ENCODE data around the gene MOCS1. TPM values are rescaled to one million over a fixed set of nuclear protein-coding genes. Genes with fewer than 3 reads are reported as not detected.

Gene MOCS1
- total RNA-seq, 1 donor from 2014 or later = 70.0 TPM

DNA sequence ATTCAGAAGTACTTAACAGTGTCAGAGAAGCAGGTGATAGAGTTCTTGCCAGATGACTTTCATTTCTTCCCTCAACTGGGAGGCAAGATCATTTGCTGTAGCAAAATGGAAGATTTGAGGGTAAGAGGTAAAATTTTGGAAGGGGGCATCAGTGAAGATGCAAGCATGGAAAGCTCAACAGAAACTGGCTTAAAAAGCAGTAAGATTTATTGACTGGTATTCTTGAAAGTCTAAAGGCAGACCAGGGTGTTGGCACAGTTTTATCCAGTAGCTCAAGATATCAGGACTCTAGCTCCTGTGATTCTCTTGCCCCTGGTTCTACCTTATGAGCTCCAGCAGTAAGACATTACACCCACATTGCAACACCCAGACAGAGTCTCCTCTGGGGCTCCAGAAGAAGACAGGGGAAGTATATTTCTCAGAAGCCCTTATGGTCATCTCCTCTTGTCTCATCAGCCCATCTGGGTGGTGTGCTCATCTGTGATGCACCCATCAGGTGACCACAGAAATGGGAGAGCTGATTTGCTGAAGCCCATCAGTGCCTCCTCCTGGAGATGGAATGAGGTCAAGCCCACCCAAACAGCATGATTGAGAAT is 16.0 kb upstream of the MOCS1 start:
- DNase-seq (ENCODE audit: low spot score) = no peak

- DNase-seq (ENCODE audit: low spot score) = no peak
These were observed 14.0 kb upstream of the MOCS1 start for GRCh38 chr6:39948199-39948791.

DNA sequence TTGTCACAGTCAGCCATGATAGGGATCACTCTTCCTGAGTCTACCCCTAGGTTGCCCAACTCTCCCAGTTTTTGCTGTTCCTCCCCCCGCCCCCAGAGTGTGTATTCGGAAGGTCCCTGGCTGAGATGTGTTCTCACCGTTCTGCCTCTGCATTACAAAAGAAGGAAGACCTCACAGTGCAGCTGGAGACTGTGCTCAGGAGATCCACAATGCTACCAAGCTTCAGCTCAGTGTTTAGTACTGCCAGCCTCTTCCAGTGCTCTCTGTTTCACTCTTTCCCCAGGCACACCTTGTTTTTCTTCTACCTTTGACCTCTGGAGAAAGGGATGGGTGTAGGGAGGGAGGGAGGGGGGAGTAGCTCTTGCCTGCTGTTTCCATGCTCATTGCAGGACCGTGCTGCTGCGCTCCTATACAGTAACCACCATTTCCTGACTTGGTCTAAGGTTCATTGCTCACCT is 13.4 kb upstream of the MOCS1 start:
- no peak for DNase-seq (ENCODE audit: low spot score)

- no peak for DNase-seq (ENCODE audit: low spot score)
These were observed 11.4 kb upstream of the MOCS1 start for GRCh38 chr6:39945626-39946025.

GRCh38 chr6:39942903-39943580 is 8.8 kb upstream of the MOCS1 start:
- no peak for DNase-seq (ENCODE audit: low spot score)

DNA sequence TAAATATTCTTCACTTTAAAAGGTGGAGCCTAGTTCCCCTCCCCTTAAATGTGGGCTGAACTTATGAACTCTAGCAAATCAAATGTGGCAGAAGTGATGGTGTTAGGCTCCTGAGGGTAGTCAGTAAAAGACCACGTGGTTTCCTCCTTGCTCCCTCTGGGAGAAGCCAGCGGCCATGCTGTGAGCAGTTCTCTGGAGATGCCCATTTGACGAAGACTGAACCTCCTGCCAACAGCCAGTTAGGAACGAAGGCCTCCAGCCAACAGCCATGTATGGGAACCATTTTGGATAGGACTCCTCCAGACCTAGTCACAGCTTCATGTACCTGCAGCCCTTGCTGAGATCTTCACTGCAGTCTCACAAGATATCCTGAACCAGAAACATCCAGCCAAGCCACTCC is 7.6 kb upstream of the MOCS1 start:
- DNase-seq (ENCODE audit: low spot score) = no peak

DNA sequence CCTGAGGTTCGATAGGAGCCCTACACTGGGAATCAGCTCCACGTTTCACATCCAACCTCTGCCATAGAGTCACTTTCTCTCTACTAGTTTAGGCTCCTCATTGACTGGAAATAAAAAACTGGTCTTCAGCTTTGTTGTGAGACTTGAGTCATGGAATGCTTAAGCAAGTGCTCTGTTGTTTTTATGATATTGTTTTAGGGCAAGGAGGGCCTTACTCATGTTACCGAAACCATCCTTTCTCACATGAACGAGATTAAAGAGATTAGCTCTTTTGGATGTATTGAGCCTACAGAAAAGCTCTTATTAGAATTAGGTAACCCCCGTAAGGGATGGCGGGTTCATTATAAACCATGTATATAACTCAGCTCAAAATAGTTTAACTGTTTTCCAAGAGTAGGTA is 6.9 kb upstream of the MOCS1 start:
- no peak for DNase-seq (ENCODE audit: low spot score)

DNA sequence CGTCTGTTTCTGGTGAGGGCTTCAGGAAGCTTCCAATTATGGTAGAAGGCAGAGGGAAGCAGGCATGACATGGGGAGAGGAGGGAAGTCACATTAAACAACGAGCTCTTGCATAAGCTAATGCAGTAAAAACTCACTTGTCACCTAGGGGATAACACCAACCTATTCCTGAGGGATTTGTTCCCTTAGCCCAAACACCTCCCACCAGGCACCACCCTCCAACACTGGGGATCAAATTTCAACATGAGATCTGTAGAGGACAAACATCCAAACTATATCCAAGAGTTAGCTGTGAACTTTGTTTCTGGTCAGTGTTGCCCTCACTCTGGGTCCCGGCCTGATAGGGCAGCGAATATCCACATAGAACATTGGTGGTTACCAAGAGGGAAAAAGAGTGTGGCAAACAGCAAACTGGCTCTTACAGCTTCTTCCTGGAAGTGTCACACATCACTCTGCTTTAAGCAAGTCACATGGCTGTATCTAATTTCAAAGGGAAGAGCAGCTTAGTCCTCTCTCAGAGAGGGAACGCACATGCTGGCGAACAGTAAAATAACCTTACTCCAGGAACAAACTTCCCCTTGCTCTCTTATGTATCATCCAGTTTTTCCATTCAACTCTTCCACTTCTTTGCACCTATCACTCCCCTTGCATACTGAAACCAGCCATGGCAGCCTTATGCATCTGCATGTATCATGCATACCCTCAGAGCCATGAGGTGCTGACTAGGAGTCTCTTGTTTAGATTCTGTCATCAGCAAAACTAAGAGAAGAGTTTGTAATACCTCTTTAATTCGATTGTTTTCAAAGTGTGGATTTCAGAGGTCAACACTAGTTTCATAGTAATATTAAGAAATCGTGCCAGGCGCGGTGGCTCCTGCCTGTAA is 4.8 kb upstream of the MOCS1 start:
- DNase-seq (ENCODE audit: low spot score) = no peak

- no peak for DNase-seq (ENCODE audit: low spot score)
These were observed 3.5 kb upstream of the MOCS1 start for GRCh38 chr6:39937686-39938333.

GRCh38 chr6:39936857-39937256 is 2.6 kb upstream of the MOCS1 start:
- DNase-seq (ENCODE audit: low spot score) = no peak

DNA sequence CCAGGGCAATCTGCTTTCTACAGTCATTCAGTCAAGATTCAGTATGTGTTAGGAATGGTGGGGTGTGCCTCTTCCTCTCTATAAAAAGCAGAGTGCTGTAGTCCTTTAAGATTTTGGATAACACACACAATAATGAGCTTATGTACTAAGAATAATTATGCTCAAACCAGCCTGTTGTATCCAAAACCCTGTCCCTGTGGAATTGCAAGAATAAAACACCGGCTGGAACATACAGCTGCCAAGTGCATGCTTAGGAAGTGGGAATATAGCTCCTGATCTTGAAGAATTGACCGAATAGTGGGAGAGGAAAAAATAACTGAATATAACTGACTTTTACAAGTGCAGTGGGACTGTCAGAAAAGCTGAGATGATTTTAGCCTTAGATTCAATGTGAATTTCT is 979 bp upstream of the MOCS1 start:
- DNase-seq (ENCODE audit: low spot score) = no peak

DNA sequence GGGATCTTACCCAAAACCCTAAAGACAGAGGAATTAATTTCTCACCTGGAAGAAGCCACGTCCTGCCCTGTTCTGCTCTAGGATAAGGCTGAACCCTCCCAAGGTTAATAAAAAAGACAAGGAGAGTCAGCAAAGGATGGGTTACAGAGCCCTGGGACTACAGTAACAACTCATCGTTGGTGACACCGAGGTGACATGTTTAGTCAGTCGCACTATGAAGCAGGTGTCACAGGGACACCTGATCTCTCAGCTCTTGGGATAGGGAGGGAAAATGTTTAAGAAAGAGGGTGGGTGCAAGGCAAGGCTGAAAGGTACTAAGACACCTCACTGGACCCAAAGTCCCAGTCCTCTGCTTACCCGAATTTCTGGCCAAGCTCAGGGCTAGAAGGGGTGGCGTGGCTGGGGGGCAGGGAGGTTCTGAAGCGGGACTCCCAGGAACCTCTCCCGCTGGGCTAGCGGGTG is 562 bp downstream of the MOCS1 start:
- DNase-seq (ENCODE audit: low spot score) = no peak

- no peak for DNase-seq (ENCODE audit: low spot score)
These were observed 1.8 kb downstream of the MOCS1 start for GRCh38 chr6:39932386-39932910.

DNA sequence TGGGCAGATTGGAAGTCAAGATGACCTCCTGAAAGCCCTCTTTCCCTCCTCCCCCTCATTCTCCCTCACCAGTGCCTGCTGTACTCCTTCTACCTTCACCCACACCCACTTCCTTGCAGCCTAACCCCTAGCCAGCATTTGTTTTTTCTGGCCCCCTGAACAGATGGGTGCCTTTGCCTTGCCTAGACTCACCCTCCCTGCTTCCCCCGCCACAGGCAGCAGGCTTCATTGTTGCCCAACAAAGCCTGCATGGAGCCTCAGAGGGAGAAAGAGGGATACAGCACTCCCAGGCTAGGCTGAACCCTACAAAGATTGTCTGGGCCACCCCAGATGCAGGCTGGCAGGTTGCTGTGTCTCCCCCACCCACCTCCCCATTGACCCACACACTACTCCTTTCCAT is 2.7 kb downstream of the MOCS1 start:
- no peak for DNase-seq (ENCODE audit: low spot score)

GRCh38 chr6:39930540-39930939 is 3.7 kb downstream of the MOCS1 start:
- no peak for DNase-seq (ENCODE audit: low spot score)

- DNase-seq (ENCODE audit: low spot score) = no peak
These were observed 4.4 kb downstream of the MOCS1 start for GRCh38 chr6:39929733-39930461.

- DNase-seq (ENCODE audit: low spot score) = no peak
These were observed 5.1 kb downstream of the MOCS1 start for GRCh38 chr6:39929039-39929732.

DNA sequence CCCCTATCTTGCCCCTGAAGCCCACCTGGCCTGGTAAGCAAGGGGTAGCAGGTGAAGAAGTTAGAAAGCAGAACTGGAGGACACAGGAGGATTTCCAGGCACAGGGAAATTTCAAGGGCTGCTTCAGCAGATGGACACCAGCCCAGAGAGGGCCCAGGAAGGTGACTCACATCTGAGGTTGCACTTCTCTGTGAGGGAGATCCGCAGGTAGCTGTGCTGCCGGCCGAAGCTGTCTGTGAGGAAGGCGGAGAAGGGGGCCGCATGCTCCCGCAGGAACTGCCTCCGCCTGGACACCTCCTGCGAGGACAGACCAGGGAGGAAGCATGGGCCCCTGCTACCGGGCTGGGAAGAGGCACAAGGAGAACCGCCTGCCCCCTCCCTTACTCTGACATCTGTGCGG is 7.1 kb downstream of the MOCS1 start:
- DNase-seq (ENCODE audit: low spot score) = no peak

DNA sequence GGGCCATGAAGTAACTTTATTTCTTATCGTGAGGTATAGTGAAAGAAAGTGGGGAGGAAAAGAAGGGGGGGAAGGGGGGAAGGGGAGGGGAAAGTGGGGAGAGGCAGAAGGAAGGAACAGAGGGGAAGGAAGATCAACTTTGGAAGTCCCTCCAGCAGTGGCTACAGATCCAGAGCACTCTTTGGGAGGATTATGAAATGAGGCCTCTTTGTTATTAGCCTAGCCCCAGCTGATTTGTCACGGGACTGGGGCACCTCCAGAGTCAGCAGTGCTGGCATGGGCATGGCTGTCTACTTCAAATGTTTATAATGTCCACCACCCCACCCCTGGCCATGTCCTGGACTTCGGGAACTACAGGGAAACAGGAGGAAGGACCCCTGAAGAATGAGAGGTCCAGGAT is 7.6 kb downstream of the MOCS1 start:
- DNase-seq (ENCODE audit: low spot score) = no peak

GRCh38 chr6:39925931-39926290 is 8.4 kb downstream of the MOCS1 start:
- DNase-seq (ENCODE audit: low spot score) = no peak

All from mesenteric fat pad (tissue), 1 donor.